SHP77 (cell line): Measurements from ENCODE around the gene TBX5.

ENCODE experiments used
- DNase-seq, 2 experiments: peaks; one replicate each; lab custom pipeline; 2025; lab: John Stamatoyannopoulos, UW

Gene TBX5

GRCh38 chr12:114320968-114321367 lies 85.0 kb downstream of the TBX5 start:
- DNase-seq: no peak

- DNase-seq: no peak
These were observed 85.8 kb downstream of the TBX5 start for GRCh38 chr12:114320101-114320500.

GRCh38 chr12:114319422-114319821 lies 86.5 kb downstream of the TBX5 start:
- no peak for DNase-seq

GRCh38 chr12:114318984-114319383 lies 87.0 kb downstream of the TBX5 start:
- no peak for DNase-seq

- DNase-seq: no peak
These were observed 89.9 kb downstream of the TBX5 start for GRCh38 chr12:114316076-114316475.

- DNase-seq: no peak
These were observed 90.8 kb downstream of the TBX5 start for GRCh38 chr12:114314974-114315720.

- DNase-seq: no peak
These were observed 91.5 kb downstream of the TBX5 start for GRCh38 chr12:114314403-114314802.

- no peak for DNase-seq
These were observed 92.0 kb downstream of the TBX5 start for GRCh38 chr12:114313910-114314309.

GRCh38 chr12:114311974-114312373 lies 94.0 kb downstream of the TBX5 start:
- DNase-seq: no peak

GRCh38 chr12:114306646-114307045 lies 99.3 kb downstream of the TBX5 start:
- no peak for DNase-seq

GRCh38 chr12:114305446-114305845 lies 100.5 kb downstream of the TBX5 start:
- DNase-seq: no peak
